Body of pancreas (tissue), 4 donors: ENCODE measurements around the gene HSD11B2. TPM values are rescaled to one million over a fixed set of nuclear protein-coding genes. Genes with fewer than 3 reads are reported as not detected.
A peak's percentile ranks its signal among the peaks of the same experiment; 100 is the strongest.

Experiments used
- ATAC-seq: fragments of 150-250 bp; one replicate; pipeline ENCODE4 v1.9.1; 2016
- DNase-seq, 4 donors: peaks; one replicate each; pipeline ENCODE4 v3.0.0-alpha.2; 2019
- H3K27ac ChIP-seq, 4 donors: fragments of 200-600 bp; sonication (generic); 1 replicate in 3 of 4; 2 replicates in 1 of 4; pipeline versions ENCODE4 v1.5.1 to v1.6.1; 2016 to 2019; ENCODE audit warnings: mild to moderate bottlenecking in 1 of 4, mixed read lengths in 1 of 4, moderate library complexity in 1 of 4
- H3K27me3 ChIP-seq, 2 donors: fragments of 200-600 bp; sonication (generic); one replicate each; pipeline ENCODE4 v1.6.0; 2016; ENCODE audit warnings: mild to moderate bottlenecking in 1 of 2
- H3K36me3 ChIP-seq, 2 donors: fragments of 200-600 bp; sonication (generic); replicated peaks in 1 of 2; 2 replicates each; pipeline ENCODE4 v1.5.1; 2016; ENCODE audit warnings: low read depth in 2 of 2; ENCODE audit not compliant: insufficient read depth in 1 of 2
- H3K4me1 ChIP-seq: fragments of 200-600 bp; sonication (generic); one replicate; pipeline ENCODE4 v1.6.0; 2016
- H3K4me3 ChIP-seq, 2 donors: fragments of 200-600 bp; sonication (generic); 1 replicate in 1 of 2; 2 replicates in 1 of 2; pipeline ENCODE4 v1.5.1; 2016 to 2019
- H3K9me3 ChIP-seq, 3 donors: fragments of 200-600 bp; sonication (generic); 1 replicate in 2 of 3; 2 replicates in 1 of 3; pipeline ENCODE4 v1.5.1; 2016
- CTCF ChIP-seq, 7 experiments: fragments of 450-650 bp in 4 of 7; fragments of 200-600 bp in 3 of 7; sonication (generic) in 3 of 7; IDR thresholded peaks; one replicate each; pipeline ENCODE4 v1.5.1; 2016 to 2019; ENCODE audit warnings: antibody characterized with exemption in 7 of 7
- POLR2A ChIP-seq, 3 donors: fragments of 450-650 bp; IDR thresholded peaks; one replicate each; pipeline ENCODE4 v1.6.1; 2016; ENCODE audit warnings: antibody characterized with exemption in 3 of 3, mild to moderate bottlenecking in 2 of 3
- WGBS, 2 donors: methylation state at CpG; one replicate each; pipeline ENCODE4 v1.1.5; 2017; 5-methylcytosine and 5-hydroxymethylcytosine counted together
- intact Hi-C: fragments of 100-400 bp; cut with DNase I; formaldehyde crosslinking; loops from one replicate; pipeline ENCODE4 v1.15.1; 2023
- total RNA-seq, 2 donors: library from RNA; depleted of rRNA; stranded (reverse); fragments of >200 nt; gene quantifications; one replicate each; pipeline ENCODE4 v1.1.0, GENCODE V29; 2016

The HSD11B2 gene
- total RNA-seq, 2 donors from 2014 or later = 5.4 to 13.8 TPM

DNA sequence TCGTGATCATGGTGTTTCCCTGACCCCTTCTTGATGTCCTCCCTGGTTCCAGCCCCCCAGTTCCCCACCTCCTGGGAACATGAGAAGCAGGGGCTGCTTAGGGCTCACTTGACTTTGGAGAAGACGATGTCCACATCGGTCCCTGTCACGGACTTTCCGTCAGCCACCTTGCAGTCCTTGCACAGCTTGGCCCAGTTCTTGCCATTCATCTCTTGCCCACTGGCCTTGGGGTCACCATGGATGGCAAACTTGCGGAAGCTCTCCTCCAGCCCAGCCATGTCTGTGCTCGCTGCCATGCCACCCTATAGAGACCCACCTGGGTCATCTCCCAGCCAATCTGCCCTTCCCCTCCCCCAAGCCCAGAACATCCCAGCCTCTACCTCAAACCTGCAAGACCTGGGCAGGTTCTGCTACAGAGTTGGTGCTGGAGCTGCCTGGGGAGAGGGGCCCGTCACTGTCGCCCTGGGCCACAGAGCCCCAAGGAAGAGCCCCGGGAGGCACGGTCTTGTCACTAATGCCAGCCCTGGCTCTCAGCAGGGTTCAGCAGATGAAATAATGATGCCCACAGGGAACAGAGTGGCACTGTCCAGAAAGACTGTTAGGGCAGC, 40.0 kb upstream of the HSD11B2 start:
- Histone ChIP-seq H3K27me3 (peaks cover 0 to 7% of the 10 kb centered on the region in 2 donors), H3K36me3 (no peaks in the 10 kb centered on the region), H3K9me3 (no peaks in the 10 kb centered on the region), H3K27ac (no peak overlapping the region), H3K4me1 (peaks cover 37% of the 10 kb centered on the region), H3K4me3 (no peak overlapping the region)
- no peak for DNase-seq
- no peak for ATAC-seq
- TF ChIP-seq CTCF (IDR thresholded peaks at IDR 0.05) = no peak
- TF ChIP-seq POLR2A (IDR thresholded peaks at IDR 0.05) = no peak
- 77 to 99% methylated on average over 11 of the region's 11 CpGs for WGBS, 2 donors
- intact Hi-C loops = no loop called here

DNA sequence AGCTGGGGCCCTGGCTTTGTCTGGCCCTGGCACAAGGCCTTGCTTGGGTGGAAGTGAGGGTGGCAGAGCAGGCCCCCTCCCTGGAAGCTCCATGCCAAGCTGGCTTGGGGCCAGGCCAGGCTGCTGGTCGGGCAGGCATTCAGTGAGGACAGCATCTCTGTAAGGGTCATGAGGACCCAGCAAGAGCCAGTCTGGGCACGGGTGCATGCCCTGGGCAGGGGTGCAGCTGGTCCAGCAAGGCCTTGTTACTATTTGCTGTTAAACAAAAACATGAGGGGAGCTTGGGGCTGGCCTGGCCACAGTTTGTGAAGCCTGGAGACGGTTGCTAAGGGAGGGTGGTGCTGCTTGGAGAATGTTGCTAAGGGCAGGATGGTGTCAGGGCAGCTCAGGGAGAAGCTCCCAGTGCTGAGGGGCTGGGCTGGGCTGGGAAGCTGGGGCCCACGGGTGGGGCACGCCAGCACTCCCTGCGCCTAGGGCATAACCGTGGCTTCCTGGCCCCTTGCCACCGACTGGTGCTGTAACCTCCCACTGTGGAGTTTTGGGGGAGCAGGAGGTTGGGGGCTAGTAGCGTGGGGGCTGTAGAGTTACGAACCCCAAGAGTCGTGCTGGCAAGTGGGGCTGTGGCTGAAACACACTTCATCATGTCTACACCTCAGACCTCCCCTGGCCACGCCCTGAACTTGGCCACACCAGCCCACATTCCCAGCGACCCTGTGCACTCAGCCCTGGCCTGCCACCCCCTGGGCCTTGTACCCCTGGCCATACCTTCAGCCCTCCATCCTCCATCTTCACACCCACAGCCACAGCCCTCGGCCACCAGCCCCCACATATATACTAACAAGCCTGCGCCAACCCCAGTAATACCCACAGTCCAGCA, 39.3 kb upstream of the HSD11B2 start:
- peaks cover 45% of the 10 kb centered on the region for H3K4me1 ChIP-seq
- DNase-seq = peak in 2 of 4 donors; percentile 20 to 38
- TF ChIP-seq POLR2A (IDR thresholded peaks at IDR 0.05) (no peak), CTCF (IDR thresholded peaks at IDR 0.05) (no peak)
- no peaks in the 10 kb centered on the region for H3K9me3 ChIP-seq
- ATAC-seq = no peak
- H3K27me3 ChIP-seq = peaks cover 0 to 7% of the 10 kb centered on the region in 2 donors
- no peak overlapping the region for H3K27ac ChIP-seq
- no peaks in the 10 kb centered on the region for H3K36me3 ChIP-seq
- intact Hi-C loops = no loop called here
- 73 to 80% methylated on average over 9 to 15 of the region's 15 CpGs for WGBS, 2 donors
- no peak overlapping the region for H3K4me3 ChIP-seq

DNA sequence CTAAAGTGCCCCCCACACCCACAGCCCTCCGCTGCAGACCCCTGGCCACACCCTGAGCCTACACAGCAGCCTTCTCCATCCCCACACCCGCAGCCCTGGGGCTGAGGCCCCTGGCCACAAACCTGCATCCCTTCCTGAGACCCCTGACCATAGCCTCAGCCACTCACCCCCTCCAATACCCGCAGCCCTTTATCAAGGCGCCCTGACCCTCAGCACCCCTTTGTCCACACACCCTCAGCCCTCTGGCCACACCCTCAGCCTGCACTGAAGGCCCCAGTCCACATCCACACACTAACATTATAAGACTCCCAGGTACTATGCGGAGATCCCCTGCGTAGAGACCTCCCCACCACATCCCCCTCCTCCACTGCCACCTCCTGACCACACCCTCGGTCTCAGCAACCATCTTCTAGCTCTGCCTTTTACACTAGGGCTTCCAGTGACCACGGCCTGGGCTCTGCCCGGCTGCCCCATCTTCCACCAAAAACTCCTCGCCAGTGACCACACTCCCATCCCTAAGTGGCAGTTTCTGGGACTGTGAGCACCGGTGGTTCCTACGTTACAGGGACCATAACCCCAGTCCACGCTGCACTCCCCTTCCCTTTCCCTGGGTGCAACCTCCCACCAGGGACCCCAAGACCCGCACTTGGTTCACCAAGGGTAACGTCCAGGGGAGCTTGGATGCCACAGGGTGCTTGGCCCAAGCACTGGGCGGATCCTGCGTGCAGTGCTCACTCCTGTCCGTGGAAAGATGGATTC, 38.4 kb upstream of the HSD11B2 start:
- intact Hi-C loops = no loop called here
- Histone ChIP-seq H3K27ac (peak overlapping the region in 2 of 4 donors; percentile 52 to 72), H3K27me3 (peaks cover 0 to 7% of the 10 kb centered on the region in 2 donors), H3K9me3 (no peaks in the 10 kb centered on the region), H3K4me1 (peaks cover 53% of the 10 kb centered on the region), H3K36me3 (no peaks in the 10 kb centered on the region), H3K4me3 (no peak overlapping the region)
- ATAC-seq (no peak), DNase-seq (no peak)
- TF ChIP-seq CTCF (IDR thresholded peaks at IDR 0.05) = no peak
- TF ChIP-seq POLR2A (IDR thresholded peaks at IDR 0.05) = no peak
- 84 to 85% methylated on average over 14 to 18 of the region's 18 CpGs for WGBS, 2 donors

DNA sequence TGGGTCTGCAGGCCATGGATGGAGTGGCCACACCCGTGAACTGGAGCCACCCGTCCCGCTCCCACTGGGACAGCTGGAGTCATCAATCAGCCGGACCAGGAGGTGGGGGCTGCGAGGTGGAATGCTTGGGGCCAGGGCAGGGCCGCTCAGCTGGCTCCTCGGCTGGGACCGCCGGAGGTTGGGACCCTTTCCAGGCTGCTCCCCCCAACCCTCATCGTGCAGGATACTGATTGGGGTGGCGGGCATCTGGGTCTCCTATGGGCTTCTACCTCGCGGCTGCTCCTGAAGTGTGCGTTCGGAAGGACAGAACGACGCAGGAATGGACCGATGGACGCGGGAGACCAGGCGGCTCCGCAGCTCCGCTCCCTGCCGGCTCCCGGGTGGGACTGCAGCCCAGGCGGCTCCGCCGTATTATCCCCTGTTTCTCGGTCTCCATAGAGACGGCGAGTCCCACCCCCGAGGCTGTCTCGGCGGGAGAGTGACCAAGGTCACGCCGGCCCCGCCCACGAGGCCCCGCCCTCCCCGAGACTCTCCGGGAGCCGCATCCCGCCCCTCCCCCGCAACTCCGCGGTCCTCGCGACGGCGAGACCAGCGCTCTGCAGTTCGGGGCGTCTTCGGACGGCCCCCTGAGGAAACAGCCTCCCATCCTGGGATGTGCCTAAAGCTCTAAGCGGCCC, 37.7 kb upstream of the HSD11B2 start, which contains the start of gene TPPP3:
Gene TPPP3, minus strand, starts transcription at position 388 of the 677 bp plus-strand sequence. CDS start 2,387 bp downstream, outside the sequence.
- intact Hi-C loops = no loop called here
- DNase-seq = peak; percentile 87 to 91 (median 90)
- 3% methylated on average over 56 of the region's 56 CpGs; no CpG with 5 or more reads in 1 of the 2 donors for WGBS, 2 donors

More for the DNA sequence above, 37.7 kb upstream of the HSD11B2 start, which contains the start of gene TPPP3:
- H3K27ac ChIP-seq = peak within 1 kb of the TSS in 3 of 4 donors; percentile 52 to 72 (median 72)
- H3K36me3 ChIP-seq = no peaks in the 10 kb centered on the region
- no peak within 1 kb of the TSS for H3K4me3 ChIP-seq
- H3K9me3 ChIP-seq = no peaks in the 10 kb centered on the region
- peaks cover 0 to 7% of the 10 kb centered on the region in 2 donors for H3K27me3 ChIP-seq
- peak; percentile 73 for ATAC-seq
- H3K4me1 ChIP-seq = peaks cover 53% of the 10 kb centered on the region
- peak; percentile 27 to 61 (median 54) for TF ChIP-seq POLR2A (IDR thresholded peaks at IDR 0.05)
- TF ChIP-seq CTCF (IDR thresholded peaks at IDR 0.05) = peak; percentile 47 to 85 (median 71)
